ENCODE measurements around the gene OR4F6. TPM values are rescaled to one million over a fixed set of nuclear protein-coding genes. Genes with fewer than 3 reads are reported as not detected.

Gene OR4F6
- total and polyA plus RNA-seq, 9 of the 15 experiments (the other 6 are each of a cell fraction or from before 2014, with no cell fraction given) = not detected

DNA sequence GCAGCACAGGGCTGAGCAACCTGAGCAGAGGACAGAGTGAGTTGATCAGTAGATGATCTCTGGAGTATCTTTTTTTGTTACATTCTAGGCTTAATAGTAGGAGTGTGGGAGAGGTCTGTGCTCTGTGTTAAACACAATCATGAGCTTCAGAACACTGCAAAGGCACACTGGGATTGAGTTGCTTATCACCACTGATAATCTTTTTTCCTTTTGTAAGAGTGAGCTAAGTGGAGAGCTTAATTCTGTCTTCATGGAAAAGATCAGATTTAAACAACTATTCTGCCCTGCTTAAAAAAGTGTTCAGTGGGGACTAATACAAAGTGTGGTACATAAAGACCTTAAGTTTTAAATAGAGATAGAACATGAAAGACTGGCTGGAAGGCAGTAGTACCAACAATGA lies 1.1 kb downstream of the OR4F6 start:
- BruUV-seq (replicated peaks) = no TSS peak
- no peak overlapping the region for H3K9ac ChIP-seq (ENCODE audit: insufficient read depth in 1 of 2, low read depth in 2 of 2, low read length in 2 of 2)
- no peaks in the 10 kb centered on the region for H3K79me2 ChIP-seq (ENCODE audit: control insufficient read depth, insufficient read depth, low read length)
- ChIA-PET CTCF (ENCODE audit: low intra/inter-chr PET ratio) (no interaction called here), POLR2A (interaction anchor here (0.7 to 1.5 kb wide), 2 partner anchors 10 to 1560 kb away, joined by 3 read pairs; no protein-coding TSS in a partner anchor)
- in situ Hi-C loops (cut with MboI) = no loop called here
- H3K27ac ChIP-seq (ENCODE audit: extremely low read depth, low read depth, low read length) = no peak overlapping the region
- H4K20me1 ChIP-seq (replicated peaks; ENCODE audit: control insufficient read depth, insufficient read depth, low read length) = no peaks in the 10 kb centered on the region
- no peaks in the 10 kb centered on the region for H3K36me3 ChIP-seq (ENCODE audit: control insufficient read depth, insufficient read depth, low read length)
- H3K4me2 ChIP-seq (ENCODE audit: insufficient read depth, low read length) = no peak overlapping the region
- H3K9me3 ChIP-seq (replicated peaks; ENCODE audit: control insufficient read depth, insufficient read depth, low read depth, low read length) = no peaks in the 10 kb centered on the region
- H3K9me1 ChIP-seq (ENCODE audit: control insufficient read depth, insufficient read depth, low read length) = no peaks in the 10 kb centered on the region
- DNase-seq (ENCODE audit: extremely low read depth in 1 of 4, low spot score in 3 of 4) (no peak), ATAC-seq (no peak), FAIRE-seq (no peak)
- peaks cover 3 to 4% of the 10 kb centered on the region in 2 experiments; a peak in 1 of 5 replicates for H3K27me3 ChIP-seq (ENCODE audit: control insufficient read depth in 2 of 2, insufficient read depth in 2 of 2, low read length in 2 of 2)
- no peaks in the 10 kb centered on the region for H3K4me1 ChIP-seq (replicated peaks in 1 of 2; ENCODE audit: control insufficient read depth in 2 of 2, insufficient read depth in 2 of 2, low read length in 2 of 2)
- H3K4me3 ChIP-seq = no peak overlapping the region
- H2AFZ ChIP-seq (ENCODE audit: low read depth, low read length) = no peak overlapping the region
- intact Hi-C loops (cut with micrococcal nuclease) = no loop called here
- TF ChIP-seq, protein P1, sequence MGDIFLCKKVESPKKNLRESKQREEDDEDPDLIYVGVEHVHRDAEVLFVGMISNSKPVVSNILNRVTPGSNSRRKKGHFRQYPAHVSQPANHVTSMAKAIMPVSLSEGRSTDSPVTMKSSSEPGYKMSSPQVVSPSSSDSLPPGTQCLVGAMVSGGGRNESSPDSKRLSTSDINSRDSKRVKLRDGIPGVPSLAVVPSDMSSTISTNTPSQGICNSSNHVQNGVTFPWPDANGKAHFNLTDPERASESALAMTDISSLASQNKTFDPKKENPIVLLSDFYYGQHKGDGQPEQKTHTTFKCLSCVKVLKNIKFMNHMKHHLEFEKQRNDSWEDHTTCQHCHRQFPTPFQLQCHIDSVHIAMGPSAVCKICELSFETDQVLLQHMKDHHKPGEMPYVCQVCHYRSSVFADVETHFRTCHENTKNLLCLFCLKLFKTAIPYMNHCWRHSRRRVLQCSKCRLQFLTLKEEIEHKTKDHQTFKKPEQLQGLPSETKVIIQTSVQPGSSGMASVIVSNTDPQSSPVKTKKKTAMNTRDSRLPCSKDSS (IDR thresholded peaks at IDR 0.05; ENCODE audit: low read depth, partially characterized antibody) = no peak
- TF ChIP-seq ESRRA (IDR thresholded peaks at IDR 0.05; ENCODE audit: borderline replicate concordance, low read depth) (no peak), COPS2 (conservative IDR thresholded peaks at IDR 0.05) (no peak), ZNF445 (CRISPR knock-in tag; IDR thresholded peaks at IDR 0.05; ENCODE audit: low read depth) (no peak), FOXK1 (CRISPR knock-in tag; IDR thresholded peaks at IDR 0.05; ENCODE audit: borderline replicate concordance) (no peak), HDAC3 (IDR thresholded peaks at IDR 0.05; ENCODE audit: borderline replicate concordance, partially characterized antibody) (no peak), MXI1 (IDR thresholded peaks at IDR 0.05; ENCODE audit: low read depth, low read length) (no peak), RBM17 (IDR thresholded peaks at IDR 0.05; ENCODE audit: borderline replicate concordance, low read depth, low read length) (no peak), KAT8 (IDR thresholded peaks at IDR 0.05; ENCODE audit: low read depth) (no peak), HDAC8 (tag; IDR thresholded peaks at IDR 0.05) (no peak), HOXB6 (CRISPR knock-in tag; IDR thresholded peaks at IDR 0.05; ENCODE audit: borderline replicate concordance) (no peak)
- TF ChIP-seq, protein P2, sequence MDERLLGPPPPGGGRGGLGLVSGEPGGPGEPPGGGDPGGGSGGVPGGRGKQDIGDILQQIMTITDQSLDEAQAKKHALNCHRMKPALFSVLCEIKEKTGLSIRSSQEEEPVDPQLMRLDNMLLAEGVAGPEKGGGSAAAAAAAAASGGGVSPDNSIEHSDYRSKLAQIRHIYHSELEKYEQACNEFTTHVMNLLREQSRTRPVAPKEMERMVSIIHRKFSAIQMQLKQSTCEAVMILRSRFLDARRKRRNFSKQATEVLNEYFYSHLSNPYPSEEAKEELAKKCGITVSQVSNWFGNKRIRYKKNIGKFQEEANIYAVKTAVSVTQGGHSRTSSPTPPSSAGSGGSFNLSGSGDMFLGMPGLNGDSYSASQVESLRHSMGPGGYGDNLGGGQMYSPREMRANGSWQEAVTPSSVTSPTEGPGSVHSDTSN (CRISPR knock-in tag; IDR thresholded peaks at IDR 0.05; ENCODE audit: low read depth) = no peak
- TF ChIP-seq, protein P2 (tag; conservative IDR thresholded peaks at IDR 0.05; ENCODE audit: low read depth) = no peak
- TF ChIP-seq, protein P3, sequence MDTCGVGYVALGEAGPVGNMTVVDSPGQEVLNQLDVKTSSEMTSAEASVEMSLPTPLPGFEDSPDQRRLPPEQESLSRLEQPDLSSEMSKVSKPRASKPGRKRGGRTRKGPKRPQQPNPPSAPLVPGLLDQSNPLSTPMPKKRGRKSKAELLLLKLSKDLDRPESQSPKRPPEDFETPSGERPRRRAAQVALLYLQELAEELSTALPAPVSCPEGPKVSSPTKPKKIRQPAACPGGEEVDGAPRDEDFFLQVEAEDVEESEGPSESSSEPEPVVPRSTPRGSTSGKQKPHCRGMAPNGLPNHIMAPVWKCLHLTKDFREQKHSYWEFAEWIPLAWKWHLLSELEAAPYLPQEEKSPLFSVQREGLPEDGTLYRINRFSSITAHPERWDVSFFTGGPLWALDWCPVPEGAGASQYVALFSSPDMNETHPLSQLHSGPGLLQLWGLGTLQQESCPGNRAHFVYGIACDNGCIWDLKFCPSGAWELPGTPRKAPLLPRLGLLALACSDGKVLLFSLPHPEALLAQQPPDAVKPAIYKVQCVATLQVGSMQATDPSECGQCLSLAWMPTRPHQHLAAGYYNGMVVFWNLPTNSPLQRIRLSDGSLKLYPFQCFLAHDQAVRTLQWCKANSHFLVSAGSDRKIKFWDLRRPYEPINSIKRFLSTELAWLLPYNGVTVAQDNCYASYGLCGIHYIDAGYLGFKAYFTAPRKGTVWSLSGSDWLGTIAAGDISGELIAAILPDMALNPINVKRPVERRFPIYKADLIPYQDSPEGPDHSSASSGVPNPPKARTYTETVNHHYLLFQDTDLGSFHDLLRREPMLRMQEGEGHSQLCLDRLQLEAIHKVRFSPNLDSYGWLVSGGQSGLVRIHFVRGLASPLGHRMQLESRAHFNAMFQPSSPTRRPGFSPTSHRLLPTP (IDR thresholded peaks at IDR 0.05; ENCODE audit: borderline replicate concordance, extremely low read depth, insufficient read length) = no peak
